Adipocyte (in vitro differentiated cells): Measurements from ENCODE around the gene GALNT11.
"Not testable (repeated sequence)": the region's sequence is repeated elsewhere in the genome, so short reads cannot be mapped to it uniquely, and the experiment has no call there.

Experiments used
- DNase-seq: peaks from one replicate; pipeline ENCODE4 v3.0.0-alpha.2; 2015; ENCODE audit warnings: low read depth
- H3K27me3 ChIP-seq: replicated peaks from 2 replicates; pipeline ENCODE4 v1.7.0; 2013; ENCODE audit warnings: mild to moderate bottlenecking, low read length, moderate library complexity; ENCODE audit not compliant: control insufficient read depth, insufficient read depth
- H3K36me3 ChIP-seq: 2 replicates; pipeline ENCODE4 v1.7.0; 2013; ENCODE audit warnings: low read length, mild to moderate bottlenecking, moderate library complexity; ENCODE audit not compliant: control insufficient read depth, insufficient read depth, severe bottlenecking
- H3K4me1 ChIP-seq: 2 replicates; pipeline ENCODE4 v1.7.0; 2013; ENCODE audit warnings: mild to moderate bottlenecking, low read length, moderate library complexity; ENCODE audit not compliant: control insufficient read depth, insufficient read depth
- H3K4me3 ChIP-seq: 2 replicates; pipeline ENCODE4 v1.7.0; 2013; ENCODE audit warnings: mild to moderate bottlenecking, low read length, moderate library complexity
- H3K9ac ChIP-seq: 2 replicates; pipeline ENCODE4 v1.7.0; 2013; ENCODE audit warnings: mild to moderate bottlenecking, low read length, moderate library complexity
- H3K9me3 ChIP-seq: 2 replicates; pipeline ENCODE4 v1.7.0; 2013; ENCODE audit warnings: mild to moderate bottlenecking, low read length, moderate library complexity; ENCODE audit not compliant: control insufficient read depth

Gene GALNT11

DNA sequence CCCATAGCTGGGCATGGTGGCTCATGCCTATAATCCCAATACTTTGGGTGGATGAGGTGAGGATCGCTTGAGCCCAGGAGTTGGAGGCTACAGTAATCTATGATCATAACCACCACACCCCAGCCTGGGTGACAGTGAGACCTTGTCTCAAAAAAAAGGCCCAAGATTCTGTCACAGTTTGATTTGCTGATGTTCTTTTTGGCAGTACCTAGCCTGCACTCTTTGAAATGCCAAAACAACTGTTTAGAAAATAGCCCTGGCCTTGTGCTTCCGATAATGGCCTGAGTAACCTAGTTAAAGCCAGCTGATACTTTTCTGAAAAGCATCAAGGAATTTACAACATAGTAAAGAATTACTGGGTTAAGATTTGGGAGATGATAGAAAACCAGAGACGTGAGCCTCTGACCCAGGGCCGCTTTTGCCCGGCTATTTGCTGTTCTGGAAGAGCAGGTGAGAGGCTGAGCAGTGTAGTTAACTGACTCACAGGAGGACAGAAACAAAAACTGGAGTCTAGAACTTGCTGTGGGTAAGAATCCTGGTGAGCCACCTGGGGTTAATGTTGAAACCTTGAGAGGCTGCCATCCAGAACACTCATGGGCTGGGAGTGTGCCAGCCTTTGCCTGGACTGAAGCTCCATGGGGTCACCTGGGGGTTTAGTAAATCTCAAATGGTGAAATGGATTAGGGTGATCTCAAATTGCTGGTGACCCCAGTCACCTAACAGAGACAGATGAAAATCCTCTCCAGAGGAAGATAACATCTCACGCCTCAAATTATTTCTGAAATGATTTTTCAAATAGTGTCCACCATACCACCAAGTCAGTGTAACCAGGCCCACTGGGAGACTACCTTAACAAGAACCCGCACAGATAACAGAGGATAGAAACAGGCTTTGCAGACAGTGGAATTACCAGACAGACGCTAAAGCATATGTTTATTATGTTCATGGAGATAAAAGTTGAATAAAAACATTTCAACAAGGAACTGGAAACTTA is 51.8 kb downstream of the GALNT11 start:
- no peak overlapping the region for H3K9ac ChIP-seq

DNA sequence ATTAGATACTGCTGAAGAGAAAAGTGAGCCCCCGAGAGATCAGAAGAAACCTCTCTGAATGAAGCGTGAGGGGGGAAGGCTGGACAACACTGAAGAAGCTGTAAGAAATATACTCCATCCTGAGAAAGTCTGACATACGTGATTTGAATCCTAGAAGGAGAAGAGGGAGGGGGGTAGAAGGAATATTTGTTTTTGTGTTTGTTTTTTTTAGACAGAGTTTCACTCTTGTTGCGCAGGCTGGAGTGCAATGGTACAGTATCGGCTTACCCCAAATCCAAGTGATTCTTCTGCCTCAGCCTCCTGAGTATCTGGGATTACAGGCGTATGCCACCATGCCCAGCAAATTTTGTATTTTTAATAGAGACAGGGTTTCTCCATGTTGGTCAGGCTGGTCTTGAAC is 52.6 kb downstream of the GALNT11 start:
- no peaks in the 10 kb centered on the region for H3K9me3 ChIP-seq
- DNase-seq = no peak
- no peaks in the 10 kb centered on the region for H3K27me3 ChIP-seq
- H3K4me3 ChIP-seq = no peak overlapping the region
- peaks cover 17% of the 10 kb centered on the region for H3K4me1 ChIP-seq
- no peaks in the 10 kb centered on the region for H3K36me3 ChIP-seq
- no peak overlapping the region for H3K9ac ChIP-seq

More for the DNA sequence above, 51.8 kb downstream of the GALNT11 start:
- DNase-seq = no peak
- Histone ChIP-seq H3K4me1 (peaks cover 17% of the 10 kb centered on the region), H3K9me3 (no peaks in the 10 kb centered on the region), H3K36me3 (no peaks in the 10 kb centered on the region), H3K27me3 (no peaks in the 10 kb centered on the region), H3K4me3 (no peak overlapping the region)

DNA sequence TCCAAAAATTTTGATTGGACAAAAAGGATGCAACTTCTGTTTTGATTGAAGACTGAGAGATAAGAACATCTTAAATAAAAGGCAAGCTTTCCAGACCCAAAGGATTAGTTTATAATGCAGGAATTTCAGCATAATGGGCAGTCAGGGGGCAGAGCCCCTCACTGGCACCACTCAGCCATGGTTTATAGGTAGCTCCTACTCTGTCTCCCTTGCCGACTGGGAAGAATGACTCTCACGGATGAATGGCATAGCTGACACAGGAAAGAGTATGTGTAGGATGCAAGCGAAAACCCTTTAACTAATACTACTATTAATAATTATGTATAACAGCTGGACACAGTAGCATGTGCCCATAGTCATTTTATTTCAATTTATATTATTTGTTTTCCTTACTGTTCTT is 53.3 kb downstream of the GALNT11 start:
- Histone ChIP-seq H3K27me3 (no peaks in the 10 kb centered on the region), H3K36me3 (no peaks in the 10 kb centered on the region), H3K4me3 (no peak overlapping the region), H3K9ac (no peak overlapping the region), H3K9me3 (no peaks in the 10 kb centered on the region), H3K4me1 (peaks cover 17% of the 10 kb centered on the region)
- no peak for DNase-seq

GRCh38 chr7:152081088-152081487 is 55.6 kb downstream of the GALNT11 start:
- DNase-seq = peak; percentile 29
- H3K4me1 ChIP-seq = peaks cover 17% of the 10 kb centered on the region
- no peaks in the 10 kb centered on the region for H3K9me3 ChIP-seq

GRCh38 chr7:152082073-152082721 is 56.7 kb downstream of the GALNT11 start:
- not testable (repeated sequence) for H3K4me1 ChIP-seq, DNase-seq, H3K9ac ChIP-seq, H3K9me3 ChIP-seq, H3K27me3 ChIP-seq, H3K4me3 ChIP-seq, H3K36me3 ChIP-seq

More at GRCh38 chr7:152081088-152081487, 55.6 kb downstream of the GALNT11 start:
- Histone ChIP-seq H3K36me3 (no peaks in the 10 kb centered on the region), H3K9ac (no peak overlapping the region), H3K4me3 (no peak overlapping the region), H3K27me3 (no peaks in the 10 kb centered on the region)

GRCh38 chr7:152085131-152085530 is 59.7 kb downstream of the GALNT11 start:
- no peak for DNase-seq
- H3K9ac ChIP-seq = no peak overlapping the region
- peaks cover 6% of the 10 kb centered on the region for H3K4me1 ChIP-seq
- H3K9me3 ChIP-seq = peaks cover 17% of the 10 kb centered on the region
- no peaks in the 10 kb centered on the region for H3K27me3 ChIP-seq
- no peak overlapping the region for H3K4me3 ChIP-seq
- peaks cover 6% of the 10 kb centered on the region for H3K36me3 ChIP-seq

GRCh38 chr7:152086513-152086912 is 61.0 kb downstream of the GALNT11 start:
- DNase-seq = no peak
- peaks cover under 1% of the 10 kb centered on the region for H3K4me1 ChIP-seq
- no peaks in the 10 kb centered on the region for H3K27me3 ChIP-seq
- no peak overlapping the region for H3K9ac ChIP-seq
- no peak overlapping the region for H3K4me3 ChIP-seq
- H3K9me3 ChIP-seq = peaks cover 17% of the 10 kb centered on the region
- peaks cover 6% of the 10 kb centered on the region for H3K36me3 ChIP-seq

- no peak overlapping the region for H3K9ac ChIP-seq
- no peak overlapping the region for H3K4me3 ChIP-seq
- DNase-seq = no peak
- peaks cover 6% of the 10 kb centered on the region for H3K36me3 ChIP-seq
- H3K27me3 ChIP-seq = no peaks in the 10 kb centered on the region
- no peaks in the 10 kb centered on the region for H3K4me1 ChIP-seq
- peaks cover 17% of the 10 kb centered on the region for H3K9me3 ChIP-seq
Observed at GRCh38 chr7:152089183-152089582, 63.7 kb downstream of the GALNT11 start.

DNA sequence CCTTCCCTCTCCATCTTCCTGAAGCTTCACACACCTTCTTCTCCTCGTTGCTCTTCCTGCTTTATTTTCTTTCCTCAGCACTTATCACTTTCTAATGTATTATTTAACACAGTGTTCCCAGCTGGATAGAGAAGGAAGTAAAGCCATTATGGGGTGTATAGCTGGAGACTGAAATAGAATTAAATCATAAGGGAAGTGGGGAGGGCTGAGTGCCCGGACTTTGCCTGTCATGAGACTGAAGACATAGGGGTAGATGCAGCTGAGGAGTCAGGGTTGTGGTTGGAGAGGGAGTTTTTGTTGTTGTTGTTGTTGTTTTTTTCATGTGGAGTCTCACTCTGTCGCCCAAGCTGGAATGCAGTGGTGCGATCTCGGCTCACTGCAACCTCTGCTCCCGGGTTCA is 65.3 kb downstream of the GALNT11 start:
- DNase-seq = no peak
- no peak overlapping the region for H3K4me3 ChIP-seq
- H3K4me1 ChIP-seq = no peaks in the 10 kb centered on the region
- H3K36me3 ChIP-seq = peaks cover 6% of the 10 kb centered on the region
- H3K9ac ChIP-seq = no peak overlapping the region
- no peaks in the 10 kb centered on the region for H3K27me3 ChIP-seq
- H3K9me3 ChIP-seq = peaks cover 17% of the 10 kb centered on the region

DNA sequence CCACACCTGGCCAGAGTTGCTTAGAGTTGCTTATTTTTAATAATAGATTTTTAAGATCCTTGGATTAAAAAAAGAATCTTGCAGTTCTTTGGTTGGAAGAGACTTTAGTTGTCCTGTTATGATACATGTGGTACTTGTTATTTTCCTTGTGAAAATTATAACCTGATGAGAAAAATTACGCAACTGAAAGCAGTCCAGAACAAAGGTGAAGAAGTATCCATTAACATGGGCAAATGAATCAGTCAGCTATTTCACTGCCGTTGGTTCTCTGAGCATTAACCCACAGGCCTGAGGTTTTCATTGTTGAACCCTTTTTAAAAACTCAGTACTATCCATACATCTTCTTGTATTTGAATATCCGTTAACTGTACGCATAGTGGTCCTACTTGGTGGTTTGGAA is 68.2 kb downstream of the GALNT11 start:
- no peaks in the 10 kb centered on the region for H3K27me3 ChIP-seq
- H3K9me3 ChIP-seq = peaks cover 13% of the 10 kb centered on the region
- DNase-seq = no peak
- H3K4me3 ChIP-seq = no peak overlapping the region
- no peaks in the 10 kb centered on the region for H3K4me1 ChIP-seq
- H3K9ac ChIP-seq = no peak overlapping the region
- H3K36me3 ChIP-seq = peaks cover 17% of the 10 kb centered on the region

- H3K36me3 ChIP-seq = peaks cover 12% of the 10 kb centered on the region
- no peaks in the 10 kb centered on the region for H3K9me3 ChIP-seq
- H3K27me3 ChIP-seq = no peaks in the 10 kb centered on the region
- no peak for DNase-seq
- H3K4me1 ChIP-seq = no peaks in the 10 kb centered on the region
- H3K4me3 ChIP-seq = no peak overlapping the region
- H3K9ac ChIP-seq = no peak overlapping the region
Observed at GRCh38 chr7:152095771-152096170, 70.3 kb downstream of the GALNT11 start.
